NB4 (cell line): ENCODE results near the gene CUEDC1.
A peak's percentile ranks its signal among the peaks of the same experiment; 100 is the strongest.

Experiments
- DNase-seq: peaks from one replicate; pipeline ENCODE4 v3.0.0; 2010; ENCODE audit warnings: low read depth
- H3K4me3 ChIP-seq: one replicate; pipeline ENCODE4 v1.5.1; 2011; ENCODE audit warnings: mild to moderate bottlenecking, low read depth, low read length, moderate library complexity
- MYC ChIP-seq: IDR thresholded peaks from 2 replicates; pipeline ENCODE4 v1.6.1; 2011; ENCODE audit warnings: low read depth, low read length
- POLR2A ChIP-seq: IDR thresholded peaks from 2 replicates; pipeline ENCODE4 v1.6.1; 2011; ENCODE audit warnings: mild to moderate bottlenecking; ENCODE audit not compliant: insufficient read length; ENCODE audit errors: extremely low read depth
- TF ChIP-seq, protein P1 (sequence below): IDR thresholded peaks from 2 replicates; pipeline ENCODE4 v1.6.1; 2011; ENCODE audit warnings: low read depth, low read length
- TF ChIP-seq, protein P2 (sequence below): IDR thresholded peaks from one replicate; pipeline ENCODE4 v1.5.1; 2012; ENCODE audit warnings: low read depth, low read length

CUEDC1 gene

DNA sequence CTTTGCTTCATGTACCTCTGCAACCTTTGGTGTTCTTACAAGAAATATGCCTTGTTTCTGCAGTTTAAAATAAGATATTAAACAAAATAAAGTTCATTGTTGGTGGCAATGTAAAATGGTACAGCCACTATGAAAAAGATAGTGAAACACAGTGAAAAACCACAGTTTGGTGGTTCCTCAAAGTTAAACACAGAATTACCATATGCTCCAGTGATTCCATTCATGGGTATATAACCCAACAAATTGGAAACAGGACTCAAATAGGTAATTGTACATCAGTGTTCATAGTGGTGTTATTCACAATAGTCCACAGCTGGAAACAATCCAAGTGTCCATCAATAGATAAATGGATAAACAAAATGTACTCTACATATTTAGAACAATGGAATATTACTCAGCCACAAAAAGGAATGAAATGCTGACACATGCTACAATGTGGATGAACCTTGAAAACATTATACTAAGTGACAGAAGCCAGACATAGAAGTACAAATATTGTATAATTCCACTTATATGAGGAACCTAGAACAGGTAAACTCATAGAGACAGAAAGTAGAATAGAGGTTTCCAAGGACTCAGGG is 49.2 kb downstream of the CUEDC1 start:
- no peak overlapping the region for H3K4me3 ChIP-seq
- no peak for DNase-seq
- TF ChIP-seq, protein P1, sequence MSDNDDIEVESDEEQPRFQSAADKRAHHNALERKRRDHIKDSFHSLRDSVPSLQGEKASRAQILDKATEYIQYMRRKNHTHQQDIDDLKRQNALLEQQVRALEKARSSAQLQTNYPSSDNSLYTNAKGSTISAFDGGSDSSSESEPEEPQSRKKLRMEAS = no peak
- TF ChIP-seq MYC = no peak
- TF ChIP-seq, protein P2, sequence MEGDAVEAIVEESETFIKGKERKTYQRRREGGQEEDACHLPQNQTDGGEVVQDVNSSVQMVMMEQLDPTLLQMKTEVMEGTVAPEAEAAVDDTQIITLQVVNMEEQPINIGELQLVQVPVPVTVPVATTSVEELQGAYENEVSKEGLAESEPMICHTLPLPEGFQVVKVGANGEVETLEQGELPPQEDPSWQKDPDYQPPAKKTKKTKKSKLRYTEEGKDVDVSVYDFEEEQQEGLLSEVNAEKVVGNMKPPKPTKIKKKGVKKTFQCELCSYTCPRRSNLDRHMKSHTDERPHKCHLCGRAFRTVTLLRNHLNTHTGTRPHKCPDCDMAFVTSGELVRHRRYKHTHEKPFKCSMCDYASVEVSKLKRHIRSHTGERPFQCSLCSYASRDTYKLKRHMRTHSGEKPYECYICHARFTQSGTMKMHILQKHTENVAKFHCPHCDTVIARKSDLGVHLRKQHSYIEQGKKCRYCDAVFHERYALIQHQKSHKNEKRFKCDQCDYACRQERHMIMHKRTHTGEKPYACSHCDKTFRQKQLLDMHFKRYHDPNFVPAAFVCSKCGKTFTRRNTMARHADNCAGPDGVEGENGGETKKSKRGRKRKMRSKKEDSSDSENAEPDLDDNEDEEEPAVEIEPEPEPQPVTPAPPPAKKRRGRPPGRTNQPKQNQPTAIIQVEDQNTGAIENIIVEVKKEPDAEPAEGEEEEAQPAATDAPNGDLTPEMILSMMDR = no peak
- TF ChIP-seq POLR2A = no peak

DNA sequence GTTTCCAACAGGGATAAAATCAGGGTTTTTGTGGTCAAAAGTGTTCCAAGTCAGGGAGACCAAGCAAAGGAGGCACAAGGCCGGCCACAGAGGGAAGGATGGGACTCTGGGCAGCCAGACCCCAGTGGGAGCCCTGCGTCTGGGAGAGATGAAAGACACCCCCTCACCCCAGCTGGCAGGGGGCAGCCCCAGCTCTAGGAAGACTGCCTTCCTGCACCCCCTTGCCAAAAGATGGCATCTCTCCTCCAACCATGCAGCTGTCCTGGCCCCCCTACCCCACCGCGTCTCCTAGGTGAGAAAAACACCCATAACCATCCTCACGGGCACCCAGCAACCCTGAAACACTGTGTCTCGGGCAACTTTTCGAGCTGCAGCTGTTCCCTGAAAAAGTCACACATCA is 51.3 kb downstream of the CUEDC1 start:
- TF ChIP-seq, protein P2 = no peak
- TF ChIP-seq POLR2A (no peak), MYC (no peak)
- TF ChIP-seq, protein P1 = no peak
- DNase-seq = no peak
- no peak overlapping the region for H3K4me3 ChIP-seq

DNA sequence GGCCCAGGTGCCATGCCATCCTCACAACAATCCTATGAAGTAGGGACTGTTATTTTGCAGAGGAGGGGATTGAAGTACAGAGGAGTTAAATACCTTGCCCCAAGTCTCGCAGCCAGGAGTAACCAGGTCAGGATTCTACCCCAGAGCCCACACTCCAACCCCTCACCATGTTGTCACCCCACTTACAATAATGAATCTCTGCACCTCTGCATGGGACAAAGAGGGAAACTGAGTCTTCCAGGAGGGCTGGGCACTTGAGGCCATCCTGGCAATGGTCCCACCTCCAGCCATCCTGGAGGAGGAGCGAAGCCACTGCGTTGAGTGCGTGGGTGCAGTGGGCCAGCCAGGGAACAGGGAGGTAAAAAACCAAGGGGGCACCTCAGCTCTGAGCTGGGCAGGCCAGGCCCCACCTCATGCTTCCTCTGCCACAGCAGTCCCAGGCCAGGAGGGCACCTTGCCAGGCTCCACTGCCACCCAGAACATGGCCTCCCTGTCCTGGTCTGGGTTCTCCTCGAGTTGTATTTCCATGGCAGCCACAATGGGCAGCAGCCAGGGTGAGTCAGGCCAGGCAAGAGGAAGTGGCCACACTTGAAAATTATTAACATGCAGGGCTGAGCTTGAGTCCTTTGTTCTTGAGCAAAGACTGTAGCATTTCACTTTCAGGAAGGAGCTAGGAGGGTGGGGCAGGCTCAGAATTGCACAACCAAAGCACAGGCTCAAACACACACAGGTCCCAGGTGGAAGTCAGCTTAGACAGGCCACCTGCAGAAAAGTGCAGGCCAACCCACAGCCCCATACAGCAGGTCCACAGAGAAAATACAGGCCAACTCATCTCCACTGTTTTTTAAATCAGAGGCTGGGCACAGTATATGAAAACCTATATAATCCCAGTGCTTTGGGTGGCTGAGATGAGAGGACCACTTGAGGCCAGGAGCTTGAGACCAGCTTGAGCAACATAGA is 52.1 kb downstream of the CUEDC1 start:
- TF ChIP-seq, protein P1 = peak; percentile 34; the same call in 1 of the 2 replicates
- TF ChIP-seq, protein P2 = no peak
- H3K4me3 ChIP-seq = no peak overlapping the region
- DNase-seq = peak; percentile 90

DNA sequence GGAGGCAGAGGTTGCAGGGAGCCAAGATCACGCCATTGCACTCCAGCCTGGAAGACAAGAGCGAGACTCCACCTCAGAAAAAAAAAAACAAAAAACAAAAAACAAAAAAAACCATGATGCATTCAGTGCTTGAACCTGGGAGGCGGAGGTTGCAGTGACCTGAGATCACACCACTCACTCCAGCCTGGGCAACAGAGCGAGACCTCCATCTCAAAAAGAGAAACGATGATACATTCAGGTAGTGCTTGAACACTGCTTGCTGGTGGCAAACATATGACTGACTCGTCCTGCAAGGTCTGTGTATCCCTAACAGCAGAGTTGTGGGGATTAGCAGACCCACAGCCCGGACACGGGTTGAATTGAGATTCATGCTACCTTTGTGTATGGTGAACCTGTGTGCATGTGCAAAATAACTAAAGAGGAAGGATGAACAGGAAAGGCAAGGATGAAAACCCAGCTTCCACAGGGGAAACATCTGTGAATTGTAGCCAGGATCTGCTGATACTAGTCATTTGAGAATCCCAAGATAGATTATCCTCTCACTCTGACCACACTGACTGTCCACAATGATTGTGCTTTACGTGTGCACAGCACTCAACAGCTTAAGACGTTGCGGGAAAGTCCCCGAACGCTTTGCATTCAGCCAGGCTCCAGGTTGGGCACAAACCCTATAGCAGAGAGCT is 53.0 kb downstream of the CUEDC1 start:
- no peak overlapping the region for H3K4me3 ChIP-seq
- TF ChIP-seq POLR2A = no peak
- TF ChIP-seq, protein P2 = no peak
- no peak for TF ChIP-seq MYC
- TF ChIP-seq, protein P1 = no peak
- DNase-seq = no peak

DNA sequence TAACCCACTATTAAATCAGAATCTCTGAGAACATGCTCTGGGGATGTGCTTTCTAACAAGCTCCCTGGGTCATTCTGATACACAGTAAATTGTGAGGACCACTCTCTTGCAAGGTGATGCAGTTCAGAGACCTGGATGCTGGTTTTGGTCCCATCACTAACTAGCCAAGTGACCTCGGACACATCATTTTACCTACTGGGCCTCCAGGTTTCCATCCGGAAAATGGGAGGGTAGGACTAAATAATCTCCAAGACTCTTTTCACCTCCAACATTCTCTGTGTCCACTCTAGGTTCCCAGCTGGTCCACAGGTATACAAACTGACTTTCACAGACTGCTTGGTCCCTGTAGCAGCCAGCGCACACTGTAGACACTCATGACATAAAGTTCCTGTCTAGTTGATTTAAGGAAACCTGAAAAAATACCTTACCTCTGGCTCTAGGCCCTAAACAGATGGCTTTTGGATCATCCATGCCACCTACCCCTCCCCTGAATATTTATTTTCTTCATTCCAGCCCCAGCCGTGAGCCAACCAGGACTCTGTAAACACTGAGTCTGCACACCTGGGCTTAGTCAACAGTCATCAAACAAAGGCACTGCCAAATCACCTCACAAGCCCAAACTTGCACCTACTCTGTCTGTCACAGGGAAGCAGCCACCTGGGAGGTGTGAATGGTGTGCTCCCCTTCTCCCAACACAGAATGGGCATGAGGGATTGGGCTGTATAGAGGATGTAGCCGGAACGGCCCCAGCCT is 54.0 kb downstream of the CUEDC1 start:
- no peak overlapping the region for H3K4me3 ChIP-seq
- no peak for DNase-seq
- TF ChIP-seq, protein P2 = no peak
- TF ChIP-seq, protein P1 = no peak
- TF ChIP-seq POLR2A (no peak), MYC (no peak)
